Urinary bladder (tissue), 4 donors: ENCODE results near the gene FOXK2. TPM values are rescaled to one million over a fixed set of nuclear protein-coding genes. Genes with fewer than 3 reads are reported as not detected.
"Not testable (repeated sequence)": the region's sequence is repeated elsewhere in the genome, so short reads cannot be mapped to it uniquely, and the experiment has no call there.

Source experiments
- DNase-seq: peaks from one replicate; pipeline ENCODE4 v3.0.0-alpha.2; 2015; ENCODE audit errors: extremely low spot score
- H3K27ac ChIP-seq: one replicate; pipeline ENCODE4 v1.5.1; 2013; ENCODE audit warnings: low read depth, mild to moderate bottlenecking, moderate library complexity
- H3K36me3 ChIP-seq: one replicate; pipeline ENCODE4 v1.6.1; 2013; ENCODE audit warnings: mild to moderate bottlenecking, moderate library complexity; ENCODE audit not compliant: insufficient read depth
- H3K4me1 ChIP-seq: one replicate; pipeline ENCODE4 v1.6.1; 2013; ENCODE audit warnings: mild to moderate bottlenecking, moderate library complexity; ENCODE audit not compliant: insufficient read depth
- H3K4me3 ChIP-seq: one replicate; pipeline ENCODE4 v1.5.1; 2013; ENCODE audit warnings: low read depth, low read length
- WGBS: extraction: QIAGEN DNeasy Blood & Tissue Kit; methylation state at CpG from one replicate; pipeline ENCODE4 v1.1.7; 2013; 5-methylcytosine and 5-hydroxymethylcytosine counted together
- polyA plus RNA-seq: library from polyadenylated mRNA; stranded (reverse); fragments of 200-250 nt; gene quantifications from one replicate; pipeline ENCODE4 v1.2.3, GENCODE V29; 2013
- total RNA-seq: library from RNA; depleted of rRNA; stranded (reverse); fragments of >200 nt; gene quantifications from one replicate; pipeline ENCODE4 v1.2.3, GENCODE V29; 2014
- donor health status: healthy with polysubstance abuse.
- donor health status: healthy.

Gene FOXK2
- total and polyA plus RNA-seq, 2 donors: 19.9 to 24.0 TPM

- 74% methylated on average over 10 of the region's 10 CpGs for WGBS
- H3K4me1 ChIP-seq: no peaks in the 10 kb centered on the region
- no peaks in the 10 kb centered on the region for H3K36me3 ChIP-seq
- no peak overlapping the region for H3K4me3 ChIP-seq
- no peak overlapping the region for H3K27ac ChIP-seq
- DNase-seq: no peak
Measured at GRCh38 chr17:82568997-82569393, 49.5 kb downstream of the FOXK2 start.

GRCh38 chr17:82569621-82570020 lies 50.1 kb downstream of the FOXK2 start:
- no peaks in the 10 kb centered on the region for H3K36me3 ChIP-seq
- no peak for DNase-seq
- no peak overlapping the region for H3K27ac ChIP-seq
- WGBS: 97% methylated on average over 11 of the region's 11 CpGs
- H3K4me1 ChIP-seq: no peaks in the 10 kb centered on the region
- H3K4me3 ChIP-seq: no peak overlapping the region

GRCh38 chr17:82570277-82570676 lies 50.7 kb downstream of the FOXK2 start:
- Histone ChIP-seq H3K4me3 (no peak overlapping the region), H3K36me3 (no peaks in the 10 kb centered on the region), H3K4me1 (no peaks in the 10 kb centered on the region), H3K27ac (no peak overlapping the region)
- DNase-seq: no peak
- 93% methylated on average over 9 of the region's 9 CpGs for WGBS

- Histone ChIP-seq H3K4me3 (no peak overlapping the region), H3K27ac (no peak overlapping the region), H3K36me3 (no peaks in the 10 kb centered on the region), H3K4me1 (no peaks in the 10 kb centered on the region)
- WGBS: 91% methylated on average over 6 of the region's 6 CpGs
- no peak for DNase-seq
Measured at GRCh38 chr17:82571855-82572254, 52.3 kb downstream of the FOXK2 start.

DNA sequence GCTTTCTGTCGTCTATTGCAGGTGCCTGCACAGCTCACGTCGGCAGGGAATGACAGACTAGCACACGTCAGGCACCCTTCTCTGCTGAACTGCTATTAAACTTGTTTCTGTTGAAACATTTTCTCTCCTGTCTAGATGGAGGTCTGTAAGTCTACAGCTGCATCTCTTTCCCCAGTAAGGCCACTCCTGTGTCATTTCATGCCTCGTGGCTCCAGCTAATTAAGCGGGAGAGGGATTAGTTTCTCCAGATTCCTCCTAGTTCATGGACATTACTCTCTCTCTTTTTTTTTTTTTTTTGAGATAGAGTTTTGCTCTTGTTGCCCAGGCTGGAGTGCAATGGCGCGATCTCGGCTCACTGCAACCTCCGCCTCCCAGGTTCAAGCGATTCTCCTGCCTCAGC lies 54.5 kb downstream of the FOXK2 start:
- H3K27ac ChIP-seq: no peak overlapping the region
- no peaks in the 10 kb centered on the region for H3K36me3 ChIP-seq
- DNase-seq: no peak
- H3K4me1 ChIP-seq: no peaks in the 10 kb centered on the region
- H3K4me3 ChIP-seq: no peak overlapping the region
- WGBS: 89% methylated on average over 11 of the region's 11 CpGs

DNA sequence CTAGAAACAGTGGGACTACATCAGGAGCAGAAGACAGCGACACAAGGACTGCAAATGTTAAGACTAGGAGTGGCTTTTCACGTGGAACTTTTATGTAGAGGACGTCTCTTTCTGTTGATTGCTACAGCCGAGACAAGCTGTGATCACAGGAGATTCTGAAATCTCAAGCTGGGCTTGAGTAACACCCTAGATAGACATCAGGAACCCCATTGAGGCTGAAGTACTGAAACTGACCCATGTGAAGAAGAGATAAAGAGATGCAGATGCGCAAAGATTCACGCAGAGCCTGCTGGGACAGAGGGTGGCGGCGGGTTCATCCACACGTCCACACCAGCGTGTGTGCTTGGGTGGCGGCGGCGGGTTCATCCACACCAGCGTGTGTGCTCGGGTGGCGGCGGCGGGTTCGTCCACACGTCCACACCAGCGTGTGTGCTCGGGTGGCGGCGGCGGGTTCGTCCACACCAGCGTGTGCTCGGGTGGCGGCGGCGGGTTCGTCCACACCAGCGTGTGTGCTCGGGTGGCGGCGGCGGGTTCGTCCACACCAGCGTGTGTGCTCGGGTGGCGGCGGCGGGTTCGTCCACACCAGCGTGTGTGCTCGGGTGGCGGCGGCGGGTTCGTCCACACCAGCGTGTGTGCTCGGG lies 56.2 kb downstream of the FOXK2 start:
- 97% methylated on average over 38 of the region's 52 CpGs for WGBS
- not testable (repeated sequence) for DNase-seq, H3K27ac ChIP-seq, H3K4me1 ChIP-seq, H3K4me3 ChIP-seq, H3K36me3 ChIP-seq

GRCh38 chr17:82577300-82577699 lies 57.8 kb downstream of the FOXK2 start:
- Histone ChIP-seq H3K4me3 (no peak overlapping the region), H3K27ac (no peak overlapping the region), H3K4me1 (no peaks in the 10 kb centered on the region), H3K36me3 (no peaks in the 10 kb centered on the region)
- DNase-seq: no peak
- WGBS: 97% methylated on average over 18 of the region's 18 CpGs

GRCh38 chr17:82579969-82580368 lies 60.4 kb downstream of the FOXK2 start:
- DNase-seq, H3K4me3 ChIP-seq, H3K36me3 ChIP-seq, H3K4me1 ChIP-seq, H3K27ac ChIP-seq: not testable (repeated sequence)
- WGBS: 85% methylated on average over 4 of the region's 4 CpGs

DNA sequence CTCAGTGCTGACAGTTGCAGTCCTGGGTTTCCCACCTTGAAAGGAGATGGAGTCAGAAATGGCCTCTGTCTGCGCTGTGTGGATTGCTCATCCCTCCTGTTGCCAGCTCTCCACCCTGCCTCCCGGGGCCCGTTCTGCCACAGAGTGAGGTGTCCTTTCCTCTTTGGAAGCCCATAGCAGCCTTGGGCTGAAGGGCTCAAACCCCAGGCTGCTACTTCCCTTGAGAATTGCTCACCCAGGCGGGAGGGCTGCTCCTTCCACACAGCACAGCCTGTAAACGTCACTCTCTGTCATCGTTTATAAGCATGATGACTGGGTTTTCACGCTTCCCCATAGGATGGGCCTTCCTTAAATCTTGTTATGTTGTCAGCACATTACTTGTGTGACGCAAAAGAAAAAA lies 62.7 kb downstream of the FOXK2 start:
- H3K4me3 ChIP-seq: no peak overlapping the region
- no peak for DNase-seq
- no peak overlapping the region for H3K27ac ChIP-seq
- H3K36me3 ChIP-seq: peaks cover 3% of the 10 kb centered on the region
- H3K4me1 ChIP-seq: no peaks in the 10 kb centered on the region
- 68% methylated on average over 8 of the region's 8 CpGs for WGBS

GRCh38 chr17:82582709-82583108 lies 63.2 kb downstream of the FOXK2 start:
- no peak for DNase-seq
- Histone ChIP-seq H3K4me1 (no peaks in the 10 kb centered on the region), H3K27ac (no peak overlapping the region), H3K36me3 (peaks cover 5% of the 10 kb centered on the region), H3K4me3 (no peak overlapping the region)
- WGBS: 86% methylated on average over 11 of the region's 11 CpGs

GRCh38 chr17:82583720-82584234 lies 64.2 kb downstream of the FOXK2 start:
- H3K4me1 ChIP-seq: no peaks in the 10 kb centered on the region
- H3K36me3 ChIP-seq: peaks cover 7% of the 10 kb centered on the region
- no peak for DNase-seq
- no peak overlapping the region for H3K27ac ChIP-seq
- WGBS: 88% methylated on average over 28 of the region's 28 CpGs
- no peak overlapping the region for H3K4me3 ChIP-seq

GRCh38 chr17:82585935-82586575 lies 66.5 kb downstream of the FOXK2 start:
- H3K4me3 ChIP-seq, H3K36me3 ChIP-seq, H3K27ac ChIP-seq, H3K4me1 ChIP-seq: not testable (repeated sequence)
- DNase-seq: peak; percentile 81
- WGBS: 91% methylated on average over 23 of the region's 23 CpGs

- Histone ChIP-seq H3K4me1 (no peaks in the 10 kb centered on the region), H3K36me3 (peaks cover 7% of the 10 kb centered on the region), H3K27ac (no peak overlapping the region), H3K4me3 (no peak overlapping the region)
- DNase-seq: no peak
- 89% methylated on average over 21 of the region's 21 CpGs for WGBS
Measured at GRCh38 chr17:82586576-82587233, 67.2 kb downstream of the FOXK2 start.
